Heart left ventricle (tissue), 16 donors: Measurements from ENCODE around the gene ANKRA2. TPM values are rescaled to one million over a fixed set of nuclear protein-coding genes. Genes with fewer than 3 reads are reported as not detected.
A peak's percentile ranks its signal among the peaks of the same experiment; 100 is the strongest.

Source experiments
- ATAC-seq, 4 donors: fragments of 200-7000 bp; cut with Tn5 transposase; one replicate each; pipeline ENCODE4 v1.9.1; 2020 to 2022; ENCODE audit warnings: moderate library complexity in 4 of 4, mild to moderate bottlenecking in 3 of 4, moderate number of reproducible peaks in 1 of 4
- DNase-seq, 5 donors: peaks; one replicate each; pipeline ENCODE4 v3.0.0-alpha.2; 2020
- H3K27ac ChIP-seq, 12 donors: fragments of 200-600 bp; sonication (generic) in 4 of 12; one replicate each; pipeline versions ENCODE4 v1.5.0 to v1.8.0; 2016 to 2022; ENCODE audit warnings: mild to moderate bottlenecking in 2 of 12
- H3K27me3 ChIP-seq, 9 donors: fragments of 200-600 bp; sonication (generic) in 2 of 9; one replicate each; pipeline versions ENCODE4 v1.5.1 to v1.8.0; 2016 to 2022; ENCODE audit warnings: mild to moderate bottlenecking in 3 of 9
- H3K36me3 ChIP-seq, 9 donors: fragments of 200-600 bp; sonication (generic) in 2 of 9; one replicate each; pipeline versions ENCODE4 v1.5.0 to v1.8.0; 2018 to 2022; ENCODE audit warnings: mild to moderate bottlenecking in 2 of 9
- H3K4me1 ChIP-seq, 12 donors: fragments of 200-600 bp; sonication (generic) in 4 of 12; one replicate each; pipeline versions ENCODE4 v1.5.0 to v1.8.0; 2016 to 2022; ENCODE audit warnings: mild to moderate bottlenecking in 3 of 12
- H3K4me3 ChIP-seq, 12 donors: fragments of 200-600 bp; sonication (generic) in 4 of 12; one replicate each; pipeline versions ENCODE4 v1.5.0 to v1.8.0; 2017 to 2022; ENCODE audit warnings: mild to moderate bottlenecking in 9 of 12, moderate library complexity in 4 of 12
- H3K9me3 ChIP-seq, 12 donors: fragments of 200-600 bp; sonication (generic) in 4 of 12; one replicate each; pipeline versions ENCODE4 v1.5.0 to v1.8.0; 2016 to 2022; ENCODE audit warnings: mild to moderate bottlenecking in 1 of 12
- CTCF ChIP-seq, 12 donors: fragments of 200-600 bp; sonication (generic) in 4 of 12; IDR thresholded peaks; one replicate each; pipeline versions ENCODE4 v1.5.0 to v1.8.0; 2018 to 2022; ENCODE audit warnings: antibody characterized with exemption in 12 of 12, mild to moderate bottlenecking in 5 of 12
- POLR2A ChIP-seq, 2 donors: fragments of 450-650 bp; IDR thresholded peaks; one replicate each; pipeline ENCODE4 v1.6.1; 2017; ENCODE audit warnings: antibody characterized with exemption in 2 of 2, mild to moderate bottlenecking in 2 of 2, moderate library complexity in 2 of 2
- WGBS, 4 donors: extraction: QIAGEN DNeasy Blood & Tissue Kit in 2 of 4; methylation state at CpG; one replicate each; pipeline versions ENCODE4 v1.1.5 to v1.1.7; 2013 to 2018; 5-methylcytosine and 5-hydroxymethylcytosine counted together
- intact Hi-C, 10 donors: fragments of 100-400 bp; cut with DNase I; formaldehyde crosslinking; loops; one replicate each; pipeline versions ENCODE4 v1.11.1 to v1.14.2; 2022
- polyA plus RNA-seq, 2 donors: library from polyadenylated mRNA; stranded (reverse); fragments of 200-250 nt; gene quantifications; one replicate each; pipeline ENCODE4 v1.2.3, GENCODE V29; 2013
- total RNA-seq, 9 donors: library from RNA; depleted of rRNA in 2 of 9; stranded (reverse); fragments of >200 nt in 2 of 9; fragmentation: NEBNext Ultra II Directional in 3 of 9; extraction: Animal tissue kit (Norgen Biotek cat#: 25700) in 3 of 9; gene quantifications; one replicate each; pipeline versions ENCODE4 v1.1.0 to v1.2.4, GENCODE V29; 2016 to 2023
- donor health status: ischemic (EF 13 %, LVEDD 7.1; RV severe dilation, severe dysfunction).
- donor health status: healthy with polysubstance abuse.
- donor health status: DM: no; HTN: yes; CAD: no.
- donor health status: DM: no; HTN: no; CAD: no.
- donor health status: ischemic (EF 25% LVEDD 6.9; RV normal size, moderate dysfunction).
- donor health status: ischemic (EF 25% LVEDD 5.7; RV mildly dilated, moderate dysfunction).
- donor health status: healthy.
- donor health status: DM: yes; HTN: yes; CAD: no.
- donor health status: ischemic (EF 35%, LVEDD 5.7; RV mildly dilated, moderate dysfunction).
- donor health status: nonischemic (EF 11% LVEDD 7.7; RV severe dilation, severe dysfunction).
- donor health status: DM: yes; HTN: yes; CAD: no.
- donor health status: PGD.
- donor health status: ischemic (EF 29% LVEDD 5.4; RV normal size, mild dysfunction).
- donor health status: nonischemic (EF 23%, LVEDD 6.1; RV moderate dilation, normal function).

The ANKRA2 gene
- total and polyA plus RNA-seq, 11 donors: 6.2 to 14.9 (median 11.3) TPM

- Histone ChIP-seq H3K4me3 (no peak overlapping the region), H3K36me3 (peaks cover 0 to 4% (median 0%) of the 10 kb centered on the region in 9 donors), H3K4me1 (no peaks in the 10 kb centered on the region), H3K27me3 (no peaks in the 10 kb centered on the region), H3K9me3 (no peaks in the 10 kb centered on the region), H3K27ac (no peak overlapping the region)
- DNase-seq (no peak), ATAC-seq (no peak)
- 55 to 78% (median 66%) methylated on average over 1 of the region's 1 CpG for WGBS, 4 donors
- intact Hi-C loops: loop anchor here in 3 of 10 donors (5.0 to 10.0 kb wide), 2 partner anchors 1059 to 1067 kb away; no protein-coding TSS in a partner anchor
- TF ChIP-seq POLR2A (IDR thresholded peaks at IDR 0.05) (no peak), CTCF (IDR thresholded peaks at IDR 0.05) (no peak)
These were observed 22.5 kb upstream of the ANKRA2 start for GRCh38 chr5:73587923-73588322.

- 62 to 84% (median 74%) methylated on average over 3 of the region's 3 CpGs for WGBS, 4 donors
- Histone ChIP-seq H3K4me1 (no peaks in the 10 kb centered on the region), H3K27ac (no peak overlapping the region), H3K4me3 (no peak overlapping the region), H3K9me3 (no peaks in the 10 kb centered on the region), H3K27me3 (no peaks in the 10 kb centered on the region), H3K36me3 (peaks cover 0 to 57% (median 50%) of the 10 kb centered on the region in 9 donors)
- intact Hi-C loops: loop anchor here in 2 of 10 donors (10.0 kb wide), 1 partner anchor 1072 kb away; no protein-coding TSS in a partner anchor
- TF ChIP-seq CTCF (IDR thresholded peaks at IDR 0.05): no peak
- TF ChIP-seq POLR2A (IDR thresholded peaks at IDR 0.05): no peak
- DNase-seq: no peak
- ATAC-seq: no peak
These were observed 17.1 kb upstream of the ANKRA2 start for GRCh38 chr5:73582285-73583145.

GRCh38 chr5:73565969-73566547 is 619 bp upstream of the ANKRA2 start:
- Histone ChIP-seq H3K4me3 (peak overlapping the region; percentile 53 to 91 (median 79)), H3K4me1 (peaks cover 0 to 38% (median 30%) of the 10 kb centered on the region in 12 donors), H3K27me3 (no peaks in the 10 kb centered on the region), H3K36me3 (peaks cover 0 to 50% (median 42%) of the 10 kb centered on the region in 9 donors), H3K9me3 (no peaks in the 10 kb centered on the region), H3K27ac (peak overlapping the region; percentile 64 to 97 (median 93))
- TF ChIP-seq CTCF (IDR thresholded peaks at IDR 0.05) (no peak), POLR2A (IDR thresholded peaks at IDR 0.05) (no peak)
- no peak for ATAC-seq
- intact Hi-C loops: loop anchor here in 1 of 10 donors (10.0 kb wide), 1 partner anchor 1119 kb away; the partner anchor contains the start of gene HEXB
- DNase-seq: no peak
- WGBS, 4 donors: 6 to 9% (median 7%) methylated on average over 8 of the region's 8 CpGs

GRCh38 chr5:73564675-73565074 is 764 bp downstream of the ANKRA2 start:
- H3K27me3 ChIP-seq: no peaks in the 10 kb centered on the region
- H3K4me3 ChIP-seq: peak overlapping the region; percentile 53 to 91 (median 79)
- intact Hi-C loops: loop anchor here in 1 of 10 donors (10.0 kb wide), 1 partner anchor 1120 kb away; the partner anchor contains the start of gene HEXB
- 2 to 5% (median 4%) methylated on average over 9 of the region's 9 CpGs for WGBS, 4 donors
- DNase-seq (peak in 1 of 5 donors; percentile 27), ATAC-seq (peak in 2 of 4 donors; percentile 2 to 8)
- peaks cover 0 to 38% (median 30%) of the 10 kb centered on the region in 12 donors for H3K4me1 ChIP-seq
- H3K36me3 ChIP-seq: peaks cover 0 to 50% (median 42%) of the 10 kb centered on the region in 9 donors
- H3K9me3 ChIP-seq: no peaks in the 10 kb centered on the region
- no peak for TF ChIP-seq CTCF (IDR thresholded peaks at IDR 0.05)
- TF ChIP-seq POLR2A (IDR thresholded peaks at IDR 0.05): no peak
- H3K27ac ChIP-seq: peak overlapping the region; percentile 77 to 97 (median 93)
